NCI-H2227 treated with DMSO at 0.1 percent for 48 hours (cell line): ENCODE results near the gene FOXD1.
"Not testable (repeated sequence)": the region's sequence is repeated elsewhere in the genome, so short reads cannot be mapped to it uniquely, and the experiment has no call there.

ENCODE experiments used
- DNase-seq: peaks from one replicate; lab custom pipeline; 2025; lab: John Stamatoyannopoulos, UW

Gene FOXD1

GRCh38 chr5:73448463-73449136 lies at the start of gene FOXD1:
TSS of gene FOXD1 (minus strand) at chr5:73448777. CDS start at chr5:73448362, 415 bp downstream.
- peak; percentile 40 for DNase-seq

GRCh38 chr5:73497497-73498056 lies 49.0 kb upstream of the FOXD1 start:
- DNase-seq = no peak

DNA sequence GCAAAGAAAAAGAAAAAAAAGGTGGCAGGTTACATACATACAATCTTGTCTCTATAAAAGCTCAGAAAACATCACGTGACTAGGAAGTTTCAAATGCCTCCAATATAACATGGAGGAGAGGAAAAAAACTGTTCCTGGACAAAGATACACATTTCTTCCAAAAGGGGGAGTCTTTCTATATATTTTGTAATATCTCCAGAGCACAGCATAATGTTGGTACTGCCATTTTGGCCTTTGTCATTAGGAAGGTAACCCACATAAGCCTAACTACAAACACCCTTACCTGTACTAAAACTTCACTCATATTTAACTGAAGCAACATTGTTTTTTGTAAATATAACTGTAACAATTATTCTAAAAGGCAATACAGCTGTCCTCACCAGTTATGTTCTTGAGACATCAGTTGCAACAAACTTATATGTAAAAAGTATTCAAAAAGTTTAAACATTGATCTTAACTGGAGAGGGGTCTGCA lies 48.4 kb upstream of the FOXD1 start:
- DNase-seq = peak; percentile 72

- no peak for DNase-seq
Observed at GRCh38 chr5:73495772-73496335, 47.3 kb upstream of the FOXD1 start.

DNA sequence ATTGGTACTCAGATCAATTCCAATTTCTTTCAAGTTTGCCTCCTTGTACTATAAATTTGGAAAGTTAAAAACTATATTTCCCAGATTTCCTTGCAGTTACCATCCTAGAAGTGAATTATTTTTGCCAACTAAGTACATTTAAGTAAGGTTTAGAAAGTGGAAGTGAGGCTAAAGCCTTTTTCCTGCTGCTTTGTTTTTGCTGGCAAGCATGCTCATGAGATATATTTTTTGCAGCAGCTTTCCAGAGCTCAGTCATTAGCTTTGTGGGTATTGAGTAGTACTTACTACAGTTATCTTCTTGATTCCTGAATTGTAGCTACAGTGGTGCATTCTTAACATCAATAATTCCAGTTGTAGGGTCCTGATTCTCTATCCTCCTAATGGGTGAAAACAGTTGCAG lies 46.1 kb upstream of the FOXD1 start:
- DNase-seq = no peak

- DNase-seq = no peak
Observed at GRCh38 chr5:73493421-73493820, 44.8 kb upstream of the FOXD1 start.

DNA sequence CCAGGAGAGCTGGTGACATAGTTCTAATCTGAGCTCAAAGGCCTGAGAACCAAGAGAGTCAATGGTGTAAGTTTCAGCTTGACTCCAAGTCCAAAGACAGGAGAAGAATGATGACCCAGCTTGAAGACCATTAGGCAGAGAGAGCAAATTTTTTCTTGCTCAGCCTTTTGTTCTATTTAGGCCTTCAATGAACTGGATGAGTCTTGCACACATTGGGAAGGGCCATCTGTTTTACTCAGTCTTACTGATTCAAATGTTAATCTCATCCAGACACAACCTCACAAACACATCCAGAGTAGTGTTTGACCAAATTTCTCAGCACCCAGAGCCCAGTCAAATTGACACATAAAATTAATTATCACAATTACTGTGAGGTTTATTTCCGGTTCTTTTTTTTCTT lies 42.6 kb upstream of the FOXD1 start:
- DNase-seq = no peak

- no peak for DNase-seq
Observed at GRCh38 chr5:73490088-73490487, 41.5 kb upstream of the FOXD1 start.

DNA sequence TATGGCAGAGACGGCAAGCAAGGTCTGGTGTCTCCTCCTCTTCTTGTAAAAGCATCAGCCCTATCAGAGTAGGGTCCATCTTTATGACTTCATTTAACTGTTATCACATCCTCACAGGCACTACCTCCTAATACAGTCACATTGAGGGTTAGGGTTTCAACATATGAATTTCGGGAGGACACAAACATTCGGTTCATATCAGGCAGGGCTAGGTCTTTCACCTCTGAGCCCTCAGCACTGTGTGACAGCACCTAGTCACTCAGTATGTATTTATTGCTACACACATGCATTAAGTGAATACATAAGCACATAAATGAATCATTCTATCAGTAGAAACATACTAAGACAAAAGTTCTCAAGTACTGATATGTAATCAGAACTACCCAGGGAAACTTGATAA lies 40.2 kb upstream of the FOXD1 start:
- no peak for DNase-seq

DNA sequence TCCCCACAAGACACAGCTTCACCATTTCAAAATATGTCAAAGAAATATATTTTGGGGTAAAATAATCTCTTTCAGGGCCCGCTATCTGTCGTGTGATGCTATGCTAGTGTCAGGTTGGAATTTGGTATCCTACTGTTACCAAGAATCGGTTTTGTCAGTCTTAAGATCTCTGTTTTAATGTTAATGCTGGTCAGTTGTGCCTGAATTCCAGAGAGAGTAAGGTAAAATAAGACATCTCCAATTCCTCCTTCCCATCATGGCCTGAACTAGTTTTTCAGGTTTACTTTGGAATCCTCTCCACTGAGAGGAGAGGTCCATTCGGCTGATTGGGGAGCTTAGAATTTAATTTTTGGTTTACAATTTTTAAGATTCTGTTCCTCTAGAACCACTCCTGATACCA lies 39.2 kb upstream of the FOXD1 start:
- no peak for DNase-seq

DNA sequence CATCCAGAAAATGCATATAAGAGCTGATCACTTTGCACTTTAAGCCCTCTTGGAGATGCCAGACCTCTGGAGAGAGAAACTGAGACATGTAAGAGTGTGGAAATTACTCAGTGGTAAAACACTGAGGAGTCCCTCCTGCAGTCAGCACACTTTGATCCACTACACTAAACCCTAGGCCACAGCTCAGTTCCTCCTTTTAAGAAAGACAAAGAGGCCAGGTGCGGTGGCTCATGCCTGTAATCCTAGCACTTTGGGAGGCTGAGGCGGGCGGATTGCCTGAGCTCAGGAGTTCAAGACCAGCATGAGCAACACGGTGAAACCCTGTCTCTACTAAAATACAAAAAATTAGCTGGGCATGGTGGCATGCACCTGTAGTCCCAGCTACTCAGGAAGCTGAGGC lies 38.7 kb upstream of the FOXD1 start:
- DNase-seq = not testable (repeated sequence)

DNA sequence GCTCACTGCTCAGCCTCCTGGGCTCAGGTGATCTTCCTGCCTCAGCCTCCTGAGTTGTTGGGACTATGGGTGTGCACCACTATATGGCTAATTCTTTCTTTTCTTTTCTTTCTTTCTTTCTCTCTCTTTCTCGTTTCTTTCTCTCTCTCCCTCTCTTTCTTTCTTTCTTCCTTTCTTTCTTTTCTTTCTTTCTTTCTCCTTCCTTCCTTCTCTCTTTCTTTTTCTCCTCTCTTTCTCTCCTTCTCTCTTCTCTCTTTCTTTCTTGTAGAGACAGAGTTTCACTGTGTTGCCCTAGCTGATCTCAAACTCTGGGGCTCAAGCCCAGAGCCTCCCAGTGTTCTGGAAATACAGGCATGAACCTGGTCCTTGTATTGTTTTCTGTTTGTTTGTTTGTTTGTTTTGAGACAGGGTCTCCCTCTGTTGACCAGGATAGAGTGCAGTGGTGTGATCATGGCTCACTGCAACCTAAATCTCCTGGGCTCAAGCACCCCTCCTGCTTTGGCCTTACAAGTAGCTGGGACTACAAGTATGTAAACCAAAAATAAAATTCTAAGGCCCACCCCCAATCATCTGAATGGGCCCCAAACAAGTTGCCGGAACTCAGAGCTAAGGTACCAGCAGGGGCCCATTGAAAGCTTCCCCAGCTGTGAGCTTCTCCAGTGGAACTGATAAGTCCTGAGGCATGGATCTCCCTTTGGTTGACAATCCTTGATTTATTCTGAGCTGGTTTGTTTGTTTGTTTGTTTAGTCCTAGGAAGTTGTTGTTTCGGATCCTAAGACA lies 37.7 kb upstream of the FOXD1 start:
- DNase-seq = no peak

- DNase-seq = no peak
Observed at GRCh38 chr5:73485715-73486114, 37.1 kb upstream of the FOXD1 start.

DNA sequence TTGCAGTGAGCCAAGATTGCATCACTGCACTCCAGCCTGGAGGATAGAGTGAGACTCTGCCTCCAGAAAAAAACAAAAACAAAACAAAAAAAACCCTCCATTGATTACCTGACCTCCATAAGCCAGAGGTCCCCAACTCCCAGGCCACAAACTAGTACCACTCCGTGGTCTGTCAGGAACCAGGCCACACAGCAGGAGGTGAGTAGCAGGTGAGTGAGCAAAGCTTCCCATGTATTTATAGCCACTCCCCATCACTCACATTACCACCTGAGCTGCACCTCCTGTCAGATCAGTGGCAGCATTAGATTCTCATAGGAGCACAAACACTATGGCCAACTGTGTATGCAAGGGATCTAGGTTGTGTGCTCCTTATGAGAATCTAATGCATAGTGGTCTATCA lies 35.9 kb upstream of the FOXD1 start:
- no peak for DNase-seq

DNA sequence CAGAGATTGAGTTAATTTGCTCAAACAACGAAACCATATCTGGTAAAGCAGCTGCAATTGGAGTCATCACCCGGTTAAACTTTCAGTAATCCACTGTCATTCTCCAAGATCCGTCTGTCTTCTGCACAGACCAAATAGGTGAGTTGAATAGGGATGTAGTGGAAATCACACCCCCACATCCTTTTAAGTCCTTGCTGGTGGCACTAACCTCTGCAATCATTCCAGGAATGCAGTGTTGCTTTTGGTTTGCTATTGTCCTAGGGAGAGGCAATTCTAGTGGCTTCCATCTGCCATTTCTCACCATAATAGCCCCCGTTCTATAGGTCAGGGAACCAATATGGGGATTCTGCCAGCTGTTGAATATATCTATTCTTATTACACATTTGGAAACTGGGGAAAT lies 35.1 kb upstream of the FOXD1 start:
- DNase-seq = no peak

- DNase-seq = no peak
Observed at GRCh38 chr5:73482383-73483136, 34.0 kb upstream of the FOXD1 start.

DNA sequence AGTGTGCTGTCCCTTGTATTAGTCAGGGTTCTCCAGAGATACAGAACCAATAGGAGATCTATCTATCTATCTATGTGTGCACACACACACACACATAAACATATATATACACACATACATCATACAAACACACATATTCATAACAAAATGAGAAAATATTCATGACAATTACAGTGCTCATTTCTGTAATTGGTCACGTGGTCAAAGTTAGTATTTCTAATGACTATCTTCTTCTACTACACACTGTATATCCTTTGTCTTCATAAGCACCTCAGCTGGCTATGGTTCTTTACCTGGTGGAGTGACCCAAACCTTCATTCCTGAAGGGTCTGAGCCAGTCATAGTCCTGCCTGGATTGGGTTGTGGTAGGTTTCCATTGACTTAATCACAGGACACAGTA lies 31.9 kb upstream of the FOXD1 start:
- DNase-seq = no peak

DNA sequence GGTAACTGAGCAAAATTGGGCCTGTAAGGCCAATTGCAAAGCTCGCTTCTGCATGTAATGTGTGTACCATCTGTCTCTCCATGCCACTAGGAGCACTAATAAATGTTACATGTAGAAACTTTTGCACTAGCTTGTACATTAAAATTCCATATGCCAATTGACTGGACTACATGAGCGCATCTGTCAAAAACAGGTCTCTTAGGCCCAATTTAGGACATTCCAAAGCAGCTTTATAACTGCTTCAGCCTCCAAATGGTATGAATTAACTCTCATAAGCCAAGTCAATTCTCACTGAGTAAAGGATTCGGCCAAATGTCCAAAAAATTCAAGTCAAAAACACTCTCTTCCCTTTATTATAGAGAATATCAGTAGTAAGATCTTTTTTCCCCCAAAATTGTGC lies 23.5 kb upstream of the FOXD1 start:
- no peak for DNase-seq

GRCh38 chr5:73471654-73472053 lies 23.1 kb upstream of the FOXD1 start:
- DNase-seq = no peak

- DNase-seq = no peak
Observed at GRCh38 chr5:73469878-73470277, 21.3 kb upstream of the FOXD1 start.

- DNase-seq = not testable (repeated sequence)
Observed at GRCh38 chr5:73468638-73469037, 20.1 kb upstream of the FOXD1 start.
